GM19351 (cell line): Measurements from ENCODE around the gene CHRM1.
"Not testable (repeated sequence)": the region's sequence is repeated elsewhere in the genome, so short reads cannot be mapped to it uniquely, and the experiment has no call there.

Experiments used
- ATAC-seq: cut with Tn5 transposase; IDR thresholded peaks from one replicate; pipeline ENCODE4 v1.9.1; 2021; ENCODE audit warnings: mild to moderate bottlenecking, moderate library complexity; ENCODE audit not compliant: unreplicated experiment

Gene CHRM1

GRCh38 chr11:62921201-62921572 is at the start of gene CHRM1:
Gene CHRM1 (minus strand): TSS chr11:62921363. CDS start chr11:62911100, 10,263 bp downstream.
- ATAC-seq: no peak

DNA sequence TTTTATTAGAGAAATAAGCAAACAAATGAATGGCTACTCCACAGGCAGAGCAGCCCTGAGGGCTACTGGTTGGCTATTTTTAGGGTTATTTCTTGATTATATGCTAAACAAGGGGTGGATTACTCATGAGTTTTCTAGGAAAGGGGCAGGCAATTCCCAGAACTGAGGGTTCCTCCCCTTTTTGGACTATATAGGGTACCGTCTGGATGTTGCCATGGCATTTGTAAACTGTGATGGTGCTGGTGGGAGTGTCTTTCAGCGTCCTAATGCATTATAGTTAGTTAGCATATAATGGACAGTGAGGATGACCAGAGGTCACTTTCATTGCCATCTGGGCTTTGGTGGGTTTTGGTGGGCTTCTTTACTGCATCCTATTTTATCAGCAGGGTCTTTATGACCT is 44.4 kb upstream of the CHRM1 start:
- ATAC-seq: no peak

- no peak for ATAC-seq
Measured at GRCh38 chr11:62962391-62962790, 41.2 kb upstream of the CHRM1 start.

- ATAC-seq: no peak
Measured at GRCh38 chr11:62961017-62961570, 39.9 kb upstream of the CHRM1 start.

DNA sequence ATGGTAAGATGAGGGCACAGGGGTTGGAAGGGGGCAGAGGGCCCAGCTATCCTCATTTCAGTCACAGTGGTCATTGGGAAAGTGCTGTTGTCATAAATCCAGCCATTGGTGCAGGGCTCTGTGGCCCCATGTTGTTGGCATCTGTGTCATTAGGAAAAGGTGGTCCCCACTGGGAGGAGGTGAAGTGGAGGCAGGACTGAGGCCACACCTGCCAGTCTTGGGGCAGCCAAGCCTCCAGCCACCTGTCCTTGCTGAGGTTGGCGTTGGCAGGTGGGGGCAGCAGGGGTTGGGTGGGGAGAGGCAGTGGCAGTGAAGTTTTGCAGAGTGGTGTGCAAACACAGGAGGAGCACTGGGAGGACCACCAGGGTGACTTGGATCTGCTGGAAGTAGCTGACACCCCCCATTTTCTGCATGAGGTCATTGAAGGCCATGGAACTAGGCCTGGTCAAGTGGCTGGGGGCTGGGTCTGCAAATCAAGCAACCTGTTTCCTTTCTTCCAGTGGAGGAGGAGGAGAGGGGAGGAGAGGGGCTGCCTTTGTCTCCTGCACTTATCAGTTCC is 38.3 kb upstream of the CHRM1 start:
- no peak for ATAC-seq

GRCh38 chr11:62958547-62959421 is 37.6 kb upstream of the CHRM1 start:
- ATAC-seq: no peak

DNA sequence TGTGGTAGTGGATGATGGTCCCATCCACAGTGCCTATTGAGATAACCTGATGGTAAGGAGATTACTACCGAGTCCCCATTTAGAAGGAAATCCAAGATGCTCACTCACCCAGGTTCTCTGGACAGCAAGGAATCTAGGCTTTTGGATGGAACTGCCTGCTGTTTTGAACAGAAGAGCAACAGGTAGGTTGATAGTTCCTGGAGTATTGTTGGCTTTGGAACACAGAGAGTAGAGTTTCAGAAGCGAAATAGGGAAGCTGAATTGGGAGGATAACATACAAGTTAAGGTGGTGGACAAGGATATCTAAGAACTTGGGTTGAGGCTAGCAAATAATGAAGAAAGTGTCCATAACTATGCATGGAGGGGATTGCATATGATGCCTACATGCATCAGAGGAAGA is 36.0 kb upstream of the CHRM1 start:
- no peak for ATAC-seq

GRCh38 chr11:62954478-62954877 is 33.3 kb upstream of the CHRM1 start:
- ATAC-seq: no peak

- ATAC-seq: no peak
Measured at GRCh38 chr11:62953811-62954210, 32.6 kb upstream of the CHRM1 start.

DNA sequence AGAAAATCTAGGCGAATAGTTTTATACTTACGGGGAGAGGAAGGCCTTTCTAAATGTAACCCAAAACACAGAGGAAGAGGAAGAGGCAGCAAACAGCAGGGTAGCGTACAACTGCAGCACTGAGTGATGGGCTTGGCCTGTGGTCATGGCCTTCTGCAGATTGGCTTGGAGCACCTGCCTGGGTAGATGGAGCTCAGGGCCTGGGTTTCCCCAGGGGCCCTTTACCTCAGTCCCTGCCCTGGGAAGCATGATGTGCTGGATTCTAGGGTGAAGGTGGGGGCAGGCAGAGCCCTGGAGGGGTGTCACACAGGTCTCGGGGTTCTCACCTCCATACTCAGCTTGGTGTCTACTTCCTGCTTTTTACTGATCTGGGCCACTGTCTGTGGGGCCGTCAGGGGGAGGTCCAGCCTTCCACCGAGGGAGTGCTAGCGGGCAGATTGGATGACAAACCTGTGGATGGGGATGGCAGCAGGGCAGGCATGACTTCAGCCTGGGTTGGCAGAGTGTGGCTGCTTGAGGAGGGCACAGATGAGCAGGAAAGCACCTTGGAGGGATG is 27.7 kb upstream of the CHRM1 start:
- no peak for ATAC-seq

DNA sequence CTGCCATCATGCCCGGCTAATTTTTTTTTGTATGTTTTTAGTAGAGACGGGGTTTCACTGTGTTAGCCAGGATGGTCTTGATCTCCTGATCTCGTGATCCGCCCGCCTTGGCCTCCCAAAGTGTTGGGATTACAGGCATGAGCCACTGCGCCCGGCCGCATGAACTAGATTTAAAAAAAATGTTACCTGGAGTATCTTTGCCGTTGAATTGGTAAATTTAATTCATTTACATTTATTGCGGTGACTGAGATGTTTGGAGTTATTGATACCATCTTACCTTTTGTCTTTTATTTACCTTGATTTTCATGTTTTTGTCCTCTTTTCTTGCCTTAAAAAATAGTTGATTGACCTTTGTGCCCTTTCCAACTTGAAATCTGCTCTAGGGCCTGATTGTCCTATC is 24.4 kb upstream of the CHRM1 start:
- ATAC-seq: not testable (repeated sequence)

DNA sequence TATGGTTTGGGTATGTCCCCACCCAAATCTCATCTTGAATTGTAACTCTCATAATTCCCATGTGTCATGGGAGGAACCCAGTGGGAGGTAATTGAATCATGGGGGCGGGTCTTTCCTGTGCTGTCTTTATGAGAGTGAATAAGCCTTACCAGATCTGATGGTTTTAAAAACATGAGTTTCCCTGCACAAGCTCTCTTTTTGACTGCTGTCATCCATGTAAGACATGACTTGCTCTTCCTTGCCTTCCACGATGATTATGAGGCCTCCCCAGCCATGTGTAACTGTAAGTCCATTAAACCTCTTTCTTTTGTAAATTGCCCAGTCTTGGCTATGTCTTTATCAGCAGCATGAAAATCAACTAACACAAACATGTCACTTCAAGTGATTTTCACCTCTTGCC is 16.4 kb upstream of the CHRM1 start:
- ATAC-seq: not testable (repeated sequence)

GRCh38 chr11:62934496-62934785 is 13.3 kb upstream of the CHRM1 start:
- ATAC-seq: no peak

DNA sequence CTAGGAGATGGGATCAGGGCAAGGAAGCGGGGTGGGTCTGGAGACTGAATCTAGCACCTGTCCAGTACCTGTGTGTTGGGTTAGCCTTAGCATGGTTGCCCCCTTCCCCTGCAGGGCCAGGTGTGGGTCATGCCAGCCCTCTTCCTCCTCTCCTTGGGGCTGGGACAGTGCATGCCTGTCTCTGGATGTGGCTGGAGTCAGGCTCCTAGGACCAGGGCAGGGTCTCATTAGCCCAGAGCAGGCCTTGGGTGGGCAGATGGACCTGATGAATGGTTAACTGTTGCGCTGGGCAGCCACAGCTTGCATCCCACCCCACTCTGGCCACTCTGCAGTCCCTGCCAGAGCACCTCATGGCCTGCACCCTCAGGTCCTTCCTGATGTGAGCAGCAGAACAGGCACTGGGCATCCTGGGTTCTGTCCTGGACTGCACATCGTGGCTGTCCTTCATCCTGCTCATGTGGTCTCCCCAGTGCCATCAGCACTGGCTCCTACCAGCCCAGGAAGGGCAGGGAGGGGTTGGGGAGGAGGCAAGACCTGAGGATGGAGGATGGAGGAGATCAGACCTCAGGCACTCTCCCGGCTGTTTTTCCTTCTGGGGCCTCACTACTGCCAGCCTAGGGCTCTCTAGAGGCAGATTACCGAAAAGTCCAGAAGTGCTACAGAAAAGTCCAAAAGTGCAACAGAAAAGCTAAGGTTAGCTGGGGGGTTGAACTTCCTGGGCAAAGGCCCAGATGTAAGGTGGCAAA is 12.8 kb upstream of the CHRM1 start:
- ATAC-seq: no peak

- no peak for ATAC-seq
Measured at GRCh38 chr11:62933285-62933684, 12.1 kb upstream of the CHRM1 start.

DNA sequence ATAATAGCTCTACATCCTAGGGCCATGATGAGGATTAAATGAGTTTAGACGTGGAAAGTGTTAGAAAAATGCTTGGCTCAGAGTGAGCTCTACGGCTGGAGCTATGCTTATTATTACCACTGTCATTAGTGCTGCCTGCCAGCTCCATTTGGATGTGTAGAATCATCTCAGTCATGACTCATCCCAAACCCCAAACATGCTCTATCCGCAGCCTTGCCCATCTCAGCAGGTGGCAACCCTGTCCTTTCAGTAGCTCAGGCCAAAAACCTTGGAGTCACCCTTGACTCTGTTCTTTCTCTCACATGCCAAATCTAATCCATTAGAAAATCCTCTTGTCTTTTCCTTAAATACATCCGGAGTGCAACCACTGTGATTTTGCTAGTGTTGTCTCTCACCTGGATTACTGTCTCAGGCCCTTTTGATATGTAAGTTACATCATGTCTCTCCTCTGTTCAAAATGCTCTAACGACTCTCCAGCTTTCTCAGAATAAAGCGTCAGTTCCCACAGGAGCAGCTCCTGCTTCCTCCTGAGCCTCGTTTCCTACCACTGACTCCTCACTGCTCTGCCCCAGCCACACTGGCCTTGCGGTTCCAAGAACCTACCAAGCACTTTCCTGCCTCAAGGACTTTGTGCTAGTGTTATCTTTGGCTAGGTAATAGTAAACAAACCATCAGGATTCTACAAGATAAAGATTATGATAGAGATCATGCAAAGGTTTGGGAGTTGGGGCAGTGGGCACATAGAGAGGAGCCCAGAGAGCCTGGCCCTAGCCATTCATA is 10.5 kb upstream of the CHRM1 start:
- no peak for ATAC-seq

GRCh38 chr11:62930666-62931065 is 9.5 kb upstream of the CHRM1 start:
- ATAC-seq: no peak

DNA sequence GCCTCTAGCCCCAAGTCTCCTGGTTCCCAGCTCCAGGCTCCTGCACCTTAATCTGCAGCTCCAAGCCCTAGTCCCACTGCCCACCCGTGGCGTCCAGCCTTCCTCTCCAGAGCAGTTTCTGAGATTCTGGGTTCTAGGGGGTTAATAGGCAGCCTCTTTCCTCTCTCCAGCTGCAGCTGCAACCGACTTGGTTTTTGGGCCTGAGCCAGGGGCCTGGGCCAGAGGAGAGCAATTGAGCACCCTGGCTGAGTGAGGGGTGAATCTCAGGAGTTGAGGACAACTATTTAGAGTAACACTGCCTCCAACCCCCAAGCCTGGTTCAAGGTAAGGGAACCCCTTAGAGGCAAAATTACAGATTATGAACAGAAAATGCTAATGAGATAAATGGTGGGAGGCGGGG is 9.0 kb upstream of the CHRM1 start:
- ATAC-seq: no peak

GRCh38 chr11:62928011-62928410 is 6.8 kb upstream of the CHRM1 start:
- no peak for ATAC-seq

DNA sequence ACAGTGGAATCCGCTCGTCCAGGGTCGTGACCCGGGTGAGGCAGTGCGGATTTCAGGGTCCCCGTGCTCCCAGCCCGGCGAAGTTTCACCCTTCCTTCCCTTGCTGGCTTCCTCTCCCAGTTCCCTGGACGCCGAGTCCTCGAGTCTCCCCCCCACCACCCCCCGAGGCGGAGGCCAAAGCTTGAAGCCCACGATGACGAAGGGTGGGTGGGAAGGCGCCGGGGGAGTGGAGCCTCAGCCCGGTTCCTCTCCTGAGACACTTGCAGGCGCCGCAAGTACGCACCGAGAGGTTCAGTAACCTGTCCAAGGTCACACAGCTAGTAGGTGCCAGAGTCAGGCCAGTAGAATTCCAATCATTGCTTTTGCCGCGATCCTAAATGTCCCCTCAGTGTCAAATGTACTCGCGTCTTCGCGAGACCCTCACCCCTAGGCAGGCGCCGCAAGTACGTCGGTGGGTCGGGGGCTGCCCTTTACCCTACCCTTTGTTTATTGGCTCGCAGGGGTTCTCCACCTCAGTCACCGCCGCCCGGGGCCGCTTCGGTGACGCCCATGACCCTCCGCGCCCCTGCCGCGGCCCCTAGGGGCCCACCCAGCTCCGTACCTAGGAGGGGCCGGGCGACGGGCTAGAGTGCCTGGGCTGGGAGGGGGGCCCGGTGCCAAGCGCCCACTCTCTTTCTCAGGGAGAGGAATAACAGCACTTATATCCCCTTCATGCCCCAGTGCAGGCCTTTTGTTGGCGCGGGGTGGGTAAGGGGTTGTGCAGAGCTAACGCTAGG is 5.7 kb upstream of the CHRM1 start:
- ATAC-seq: no peak
